ENCODE measurements around the gene TDG.
A peak's percentile ranks its signal among the peaks of the same experiment; 100 is the strongest.

- TF ChIP-seq CTCF (IDR thresholded peaks at IDR 0.05) (no peak), POLR2A (IDR thresholded peaks at IDR 0.05) (peak; percentile 90 to 94 (median 93))
Measured at GRCh38 chr12:103930034-103930786, 35.5 kb upstream of the TDG start, which contains the start of gene HSP90B1.
